Tibial nerve (tissue), 3 donors: ENCODE measurements around the gene MRPL51.

ENCODE experiments used
- CTCF ChIP-seq, 5 experiments: fragments of 200-600 bp in 3 of 5; fragments of 450-650 bp in 2 of 5; sonication (generic) in 3 of 5; IDR thresholded peaks; one replicate each; pipeline ENCODE4 v1.5.1; 2016 to 2019; ENCODE audit warnings: antibody characterized with exemption in 5 of 5, mild to moderate bottlenecking in 3 of 5, moderate library complexity in 2 of 5
- POLR2A ChIP-seq, 2 donors: fragments of 450-650 bp; IDR thresholded peaks; one replicate each; pipeline ENCODE4 v1.6.1; 2017; ENCODE audit warnings: antibody characterized with exemption in 2 of 2, mild to moderate bottlenecking in 2 of 2, moderate library complexity in 2 of 2

- TF ChIP-seq CTCF (IDR thresholded peaks at IDR 0.05), result no peak
- no peak for TF ChIP-seq POLR2A (IDR thresholded peaks at IDR 0.05)
Measured at GRCh38 chr12:6526201-6526600, 33.1 kb upstream of the MRPL51 start.
